Calu3 (cell line): ENCODE data around the gene PLXNA3. TPM values are rescaled to one million over a fixed set of nuclear protein-coding genes. Genes with fewer than 3 reads are reported as not detected.

Source experiments
- BruUV-seq: library from RNA; stranded (reverse); fragments of 400-500 nt; replicated peaks from 2 replicates; lab custom pipeline; 2021; lab: Mats Ljungman, UMichigan
- CTCF ChIA-PET: fragments of 300-600 bp; sonication (Branson Sonifier 250); formaldehyde crosslinking; loops from one replicate; lab custom pipeline; 2022; ENCODE audit warnings: antibody characterized with exemption; lab: Charles Lee
- DNase-seq: peaks from one replicate; pipeline ENCODE4 v3.0.0; 2022
- H3K27ac Mint-ChIP-seq: one replicate; pipeline ENCODE4 v1.8.0; 2022; ENCODE audit warnings: mixed read lengths; ENCODE audit not compliant: unreplicated experiment
- H3K27me3 Mint-ChIP-seq: one replicate; pipeline ENCODE4 v1.8.0; 2022; ENCODE audit warnings: mixed read lengths; ENCODE audit not compliant: unreplicated experiment
- H3K36me3 Mint-ChIP-seq: one replicate; pipeline ENCODE4 v1.8.0; 2022; ENCODE audit warnings: mild to moderate bottlenecking, moderate library complexity, mixed read lengths; ENCODE audit not compliant: insufficient read depth, unreplicated experiment
- H3K4me1 Mint-ChIP-seq: one replicate; pipeline ENCODE4 v1.8.0; 2022; ENCODE audit warnings: mild to moderate bottlenecking, low read depth, mixed read lengths; ENCODE audit not compliant: unreplicated experiment
- H3K4me3 Mint-ChIP-seq: one replicate; pipeline ENCODE4 v1.8.0; 2022; ENCODE audit warnings: mild to moderate bottlenecking, low read depth, moderate library complexity, mixed read lengths; ENCODE audit not compliant: unreplicated experiment
- H3K9me3 Mint-ChIP-seq: one replicate; pipeline ENCODE4 v1.8.0; 2022; ENCODE audit warnings: low read depth, mixed read lengths; ENCODE audit not compliant: unreplicated experiment
- CTCF ChIP-seq: fragments of 200-600 bp; IDR thresholded peaks from one replicate; pipeline ENCODE4 v1.8.0; 2022; ENCODE audit warnings: antibody characterized with exemption; ENCODE audit not compliant: unreplicated experiment
- intact Hi-C: fragments of 100-400 bp; cut with micrococcal nuclease; formaldehyde crosslinking; loops from one replicate; pipeline ENCODE4 v1.10.0; 2022; ENCODE audit not compliant: unreplicated experiment
- total RNA-seq: library from RNA; stranded (reverse); gene quantifications from 2 replicates; pipeline ENCODE4 v1.2.3, GENCODE V29; 2022

Gene PLXNA3
- total RNA-seq, 1 experiment from 2014 or later: 82.6 TPM

- intact Hi-C loops: no loop called here
- H3K27me3 Mint-ChIP-seq: no peaks in the 10 kb centered on the region
- DNase-seq: peak; percentile 94
- TF ChIP-seq CTCF: no peak
- peaks cover 24% of the 10 kb centered on the region for H3K4me1 Mint-ChIP-seq
- no TSS peak for BruUV-seq
- peaks cover 42% of the 10 kb centered on the region for H3K36me3 Mint-ChIP-seq
- CTCF ChIA-PET: interaction anchor here (0.6 to 1.6 kb wide), 2 partner anchors 22 to 55 kb away, joined by 3 to 6 read pairs; no protein-coding TSS in a partner anchor
- peak within 1 kb of the TSS; percentile 95 for H3K27ac Mint-ChIP-seq
- no peaks in the 10 kb centered on the region for H3K9me3 Mint-ChIP-seq
- H3K4me3 Mint-ChIP-seq: peak within 1 kb of the TSS; percentile 79
Measured at GRCh38 chrX:154428176-154429171, 29.6 kb upstream of the PLXNA3 start, which contains the start of gene ATP6AP1. TSS of gene ATP6AP1 (plus strand) at chrX:154428677. CDS start at chrX:154428693, 16 bp downstream.

GRCh38 chrX:154429711-154430110 is 28.4 kb upstream of the PLXNA3 start:
- Mint-ChIP-seq H3K27ac (no peak overlapping the region), H3K36me3 (peaks cover 38% of the 10 kb centered on the region), H3K9me3 (no peaks in the 10 kb centered on the region), H3K4me3 (peak overlapping the region; percentile 79), H3K4me1 (peaks cover 24% of the 10 kb centered on the region), H3K27me3 (no peaks in the 10 kb centered on the region)
- intact Hi-C loops: no loop called here
- TSS peak; percentile 72 for BruUV-seq
- CTCF ChIA-PET: no interaction called here
- DNase-seq: no peak
- TF ChIP-seq CTCF: no peak

DNA sequence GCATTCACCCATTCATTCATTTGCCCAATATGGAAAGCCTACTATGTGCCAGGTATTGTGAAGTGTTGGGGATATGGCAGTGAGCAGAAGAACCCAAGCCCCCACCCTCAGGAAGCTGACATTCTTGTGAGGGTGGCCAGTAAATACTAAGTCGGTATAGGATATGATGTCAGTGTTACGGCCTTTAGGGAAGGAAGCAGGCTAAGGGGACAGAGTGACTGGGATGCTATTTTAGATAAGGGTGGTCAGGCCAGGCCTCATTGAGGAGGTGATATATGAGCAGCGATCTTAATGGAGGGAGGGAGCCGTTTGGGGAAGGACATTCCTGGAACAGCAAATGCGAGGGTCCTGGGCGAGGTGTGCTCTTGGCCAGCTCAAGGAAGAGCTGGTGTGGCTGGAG is 27.6 kb upstream of the PLXNA3 start:
- no peaks in the 10 kb centered on the region for H3K27me3 Mint-ChIP-seq
- intact Hi-C loops: no loop called here
- H3K9me3 Mint-ChIP-seq: no peaks in the 10 kb centered on the region
- CTCF ChIA-PET: no interaction called here
- TF ChIP-seq CTCF: no peak
- peaks cover 24% of the 10 kb centered on the region for H3K4me1 Mint-ChIP-seq
- H3K36me3 Mint-ChIP-seq: peaks cover 45% of the 10 kb centered on the region
- no peak overlapping the region for H3K27ac Mint-ChIP-seq
- BruUV-seq: no TSS peak
- DNase-seq: no peak
- H3K4me3 Mint-ChIP-seq: no peak overlapping the region

GRCh38 chrX:154430916-154431315 is 27.2 kb upstream of the PLXNA3 start:
- intact Hi-C loops: no loop called here
- CTCF ChIA-PET: no interaction called here

More at GRCh38 chrX:154430916-154431315, 27.2 kb upstream of the PLXNA3 start:
- H3K27me3 Mint-ChIP-seq: no peaks in the 10 kb centered on the region
- peaks cover 24% of the 10 kb centered on the region for H3K4me1 Mint-ChIP-seq
- H3K4me3 Mint-ChIP-seq: no peak overlapping the region
- no peak for DNase-seq
- peaks cover 46% of the 10 kb centered on the region for H3K36me3 Mint-ChIP-seq
- no peak overlapping the region for H3K27ac Mint-ChIP-seq
- H3K9me3 Mint-ChIP-seq: no peaks in the 10 kb centered on the region
- no TSS peak for BruUV-seq
- no peak for TF ChIP-seq CTCF
